HEK293T (cell line): ENCODE results near the gene APCDD1.

Source experiments
- ARNT ChIP-seq: fragments of 450-650 bp; IDR thresholded peaks from 2 replicates; pipeline ENCODE4 v1.6.1; 2017; ENCODE audit warnings: mild to moderate bottlenecking
- BHLHE40 ChIP-seq: fragments of 450-650 bp; IDR thresholded peaks from 2 replicates; pipeline ENCODE4 v1.6.1; 2016; ENCODE audit warnings: mild to moderate bottlenecking, moderate library complexity, borderline replicate concordance
- FOXK2 ChIP-seq: fragments of 450-650 bp; IDR thresholded peaks from 2 replicates; pipeline ENCODE4 v1.6.1; 2016; ENCODE audit warnings: mild to moderate bottlenecking
- FOXM1 ChIP-seq: fragments of 450-650 bp; IDR thresholded peaks from 2 replicates; pipeline ENCODE4 v1.6.1; 2017; ENCODE audit warnings: mild to moderate bottlenecking, borderline replicate concordance
- HDGF ChIP-seq: fragments of 450-650 bp; IDR thresholded peaks from 2 replicates; pipeline ENCODE4 v1.6.1; 2017; ENCODE audit warnings: antibody characterized with exemption, borderline replicate concordance
- L3MBTL2 ChIP-seq: fragments of 450-650 bp; conservative IDR thresholded peaks from 2 replicates; pipeline ENCODE4 v1.6.1; 2016; ENCODE audit warnings: mild to moderate bottlenecking
- LEF1 ChIP-seq: fragments of 450-650 bp; IDR thresholded peaks from 2 replicates; pipeline ENCODE4 v1.6.1; 2017; ENCODE audit warnings: mild to moderate bottlenecking, borderline replicate concordance
- SP1 ChIP-seq: fragments of 450-650 bp; IDR thresholded peaks from 2 replicates; pipeline ENCODE4 v1.6.1; 2017
- SUZ12 ChIP-seq: fragments of 450-650 bp; IDR thresholded peaks from 2 replicates; pipeline ENCODE4 v1.6.1; 2016; ENCODE audit warnings: mild to moderate bottlenecking
- TF ChIP-seq, protein P1 (sequence below): fragments of 450-650 bp; IDR thresholded peaks from 2 replicates; pipeline ENCODE4 v1.6.1; 2016

DNA sequence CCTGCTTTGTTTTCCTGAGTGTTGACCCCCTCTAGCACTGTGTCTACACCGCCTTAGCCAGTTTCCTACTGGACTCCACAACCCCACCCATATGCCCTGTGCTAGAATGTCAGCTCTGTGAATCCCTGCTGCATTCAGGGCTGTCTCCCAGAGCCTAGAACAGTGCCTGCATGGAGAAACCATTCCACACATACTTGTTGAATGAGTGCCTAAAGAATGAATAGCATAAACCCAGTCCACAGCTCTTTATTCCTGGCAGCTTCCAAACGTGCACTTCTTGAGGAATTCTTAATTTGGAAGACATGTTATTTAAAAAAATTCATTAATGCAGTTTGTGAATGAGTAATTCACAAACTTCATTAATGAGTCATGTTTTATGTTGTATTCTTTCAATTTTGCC lies 64.9 kb downstream of the APCDD1 start:
- TF ChIP-seq, protein P1, sequence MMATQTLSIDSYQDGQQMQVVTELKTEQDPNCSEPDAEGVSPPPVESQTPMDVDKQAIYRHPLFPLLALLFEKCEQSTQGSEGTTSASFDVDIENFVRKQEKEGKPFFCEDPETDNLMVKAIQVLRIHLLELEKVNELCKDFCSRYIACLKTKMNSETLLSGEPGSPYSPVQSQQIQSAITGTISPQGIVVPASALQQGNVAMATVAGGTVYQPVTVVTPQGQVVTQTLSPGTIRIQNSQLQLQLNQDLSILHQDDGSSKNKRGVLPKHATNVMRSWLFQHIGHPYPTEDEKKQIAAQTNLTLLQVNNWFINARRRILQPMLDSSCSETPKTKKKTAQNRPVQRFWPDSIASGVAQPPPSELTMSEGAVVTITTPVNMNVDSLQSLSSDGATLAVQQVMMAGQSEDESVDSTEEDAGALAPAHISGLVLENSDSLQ = no peak
- no peak for TF ChIP-seq FOXK2
- no peak for TF ChIP-seq LEF1
- no peak for TF ChIP-seq SP1
- no peak for TF ChIP-seq BHLHE40
- no peak for TF ChIP-seq HDGF
- TF ChIP-seq SUZ12 = no peak
- no peak for TF ChIP-seq FOXM1
- no peak for TF ChIP-seq L3MBTL2
- TF ChIP-seq ARNT = no peak
